Measurements from ENCODE around the gene SLC7A6.
A peak's percentile ranks its signal among the peaks of the same experiment; 100 is the strongest.

SLC7A6 gene

GRCh38 chr16:68257251-68257905 is 6.9 kb upstream of the SLC7A6 start:
- no peak for DNase-seq (ENCODE audit: low read depth in 2 of 2)

GRCh38 chr16:68257906-68258800 is 6.2 kb upstream of the SLC7A6 start:
- DNase-seq (ENCODE audit: low read depth in 2 of 2) = no peak

- no peak for DNase-seq (ENCODE audit: low read depth in 2 of 2)
Observed at GRCh38 chr16:68259007-68259825, 5.1 kb upstream of the SLC7A6 start.

- DNase-seq (ENCODE audit: low read depth in 2 of 2) = no peak
Observed at GRCh38 chr16:68263559-68264127, 683 bp upstream of the SLC7A6 start.

- peak; percentile 33 to 44 for DNase-seq (ENCODE audit: low read depth in 2 of 2)
Observed at GRCh38 chr16:68265078-68265920, 973 bp downstream of the SLC7A6 start.

GRCh38 chr16:68267612-68268405 is 3.5 kb downstream of the SLC7A6 start:
- DNase-seq (ENCODE audit: low read depth in 2 of 2) = no peak

- no peak for DNase-seq (ENCODE audit: low read depth in 2 of 2)
Observed at GRCh38 chr16:68269793-68270192, 5.5 kb downstream of the SLC7A6 start.

GRCh38 chr16:68270353-68270752 is 6.0 kb downstream of the SLC7A6 start:
- DNase-seq (ENCODE audit: low read depth in 2 of 2) = no peak

GRCh38 chr16:68272507-68273209 is 8.3 kb downstream of the SLC7A6 start:
- no peak for DNase-seq (ENCODE audit: low read depth in 2 of 2)

GRCh38 chr16:68273459-68273858 is 9.1 kb downstream of the SLC7A6 start:
- DNase-seq (ENCODE audit: low read depth in 2 of 2) = no peak

- DNase-seq (ENCODE audit: low read depth in 2 of 2) = no peak
Observed at GRCh38 chr16:68273896-68274295, 9.6 kb downstream of the SLC7A6 start.

GRCh38 chr16:68274441-68274840 is 10.1 kb downstream of the SLC7A6 start:
- no peak for DNase-seq (ENCODE audit: low read depth in 2 of 2)

GRCh38 chr16:68275611-68276191 is 11.4 kb downstream of the SLC7A6 start:
- no peak for DNase-seq (ENCODE audit: low read depth in 2 of 2)

GRCh38 chr16:68276223-68276622 is 11.9 kb downstream of the SLC7A6 start:
- DNase-seq (ENCODE audit: low read depth in 2 of 2) = no peak

- no peak for DNase-seq (ENCODE audit: low read depth in 2 of 2)
Observed at GRCh38 chr16:68279726-68280558, 15.6 kb downstream of the SLC7A6 start.

GRCh38 chr16:68281368-68282063 is 17.2 kb downstream of the SLC7A6 start:
- no peak for DNase-seq (ENCODE audit: low read depth in 2 of 2)

- DNase-seq (ENCODE audit: low read depth in 2 of 2) = no peak
Observed at GRCh38 chr16:68282064-68282452, 17.7 kb downstream of the SLC7A6 start.

GRCh38 chr16:68283346-68283745 is 19.0 kb downstream of the SLC7A6 start:
- DNase-seq (ENCODE audit: low read depth in 2 of 2) = no peak

Measured in stimulated activated CD4-positive, alpha-beta T cell treated with anti-CD3 and anti-CD28 coated beads, Interleukin-15, amount 100 ng/mL, for 48 hours (primary cell).